ENCODE results near the gene ZNF385B.

GRCh38 chr2:179478771-179479170, 382.6 kb downstream of the ZNF385B start:
- no peak for TF ChIP-seq POLR2A (IDR thresholded peaks at IDR 0.05; ENCODE audit: low read depth, low read length)
- no peak for TF ChIP-seq CEBPB (IDR thresholded peaks at IDR 0.05; ENCODE audit: borderline replicate concordance in 1 of 2, low read depth in 2 of 2, low read length in 2 of 2)
- no peak for TF ChIP-seq EZH2 (IDR thresholded peaks at IDR 0.05; ENCODE audit: borderline replicate concordance, control insufficient read depth, low read depth, low read length)
- no peak for TF ChIP-seq SIN3A (IDR thresholded peaks at IDR 0.05; ENCODE audit: low read depth, low read length)
- TF ChIP-seq POLR2AphosphoS5 (IDR thresholded peaks at IDR 0.05; ENCODE audit: low read length), result no peak
- TF ChIP-seq CHD2 (IDR thresholded peaks at IDR 0.05; ENCODE audit: borderline replicate concordance, low read depth, low read length), result no peak
- no peak for TF ChIP-seq CTCF (IDR thresholded peaks at IDR 0.05 in 2 of 3, conservative IDR thresholded peaks at IDR 0.05 in 1 of 3; ENCODE audit: control insufficient read depth in 2 of 3, extremely low read depth in 1 of 3, insufficient read depth in 1 of 3, low read depth in 3 of 3, low read length in 3 of 3)
